ENCODE measurements around the gene SIPA1L3.

DNA sequence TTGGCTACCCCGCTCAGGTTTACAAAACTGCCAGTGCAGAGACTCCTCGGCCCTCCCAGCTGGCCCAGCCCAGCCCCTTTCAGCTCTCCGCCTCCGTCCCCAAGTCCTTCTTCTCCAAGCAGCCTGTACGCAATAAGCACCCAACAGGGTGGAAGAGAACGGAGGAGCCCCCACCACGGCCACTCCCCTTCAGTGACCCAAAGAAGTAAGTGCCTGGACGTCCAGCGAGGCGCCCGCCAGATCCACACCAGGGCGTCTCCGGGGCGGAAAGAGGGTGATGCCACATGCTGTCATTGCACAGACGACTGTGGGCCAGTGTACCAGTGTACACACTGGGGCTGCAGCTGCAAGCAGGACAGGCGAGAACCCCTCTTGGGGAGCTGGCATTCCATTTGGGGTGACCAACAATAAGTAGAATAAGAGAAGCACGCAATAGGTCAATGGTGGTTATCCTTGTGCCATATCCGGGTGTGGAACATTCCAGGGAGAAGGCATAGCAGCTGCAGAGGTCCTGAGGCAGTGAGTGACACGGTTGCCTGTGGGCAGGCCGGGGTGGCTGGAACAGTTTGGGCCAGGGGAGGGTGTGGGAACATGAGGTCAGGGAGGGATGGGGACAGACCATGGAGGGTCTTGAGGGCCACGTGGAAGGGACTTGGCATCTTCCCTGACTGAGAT lies 275.7 kb downstream of the SIPA1L3 start:
- TF ChIP-seq POLR2A (IDR thresholded peaks at IDR 0.05) = no peak
- TF ChIP-seq, protein P1, sequence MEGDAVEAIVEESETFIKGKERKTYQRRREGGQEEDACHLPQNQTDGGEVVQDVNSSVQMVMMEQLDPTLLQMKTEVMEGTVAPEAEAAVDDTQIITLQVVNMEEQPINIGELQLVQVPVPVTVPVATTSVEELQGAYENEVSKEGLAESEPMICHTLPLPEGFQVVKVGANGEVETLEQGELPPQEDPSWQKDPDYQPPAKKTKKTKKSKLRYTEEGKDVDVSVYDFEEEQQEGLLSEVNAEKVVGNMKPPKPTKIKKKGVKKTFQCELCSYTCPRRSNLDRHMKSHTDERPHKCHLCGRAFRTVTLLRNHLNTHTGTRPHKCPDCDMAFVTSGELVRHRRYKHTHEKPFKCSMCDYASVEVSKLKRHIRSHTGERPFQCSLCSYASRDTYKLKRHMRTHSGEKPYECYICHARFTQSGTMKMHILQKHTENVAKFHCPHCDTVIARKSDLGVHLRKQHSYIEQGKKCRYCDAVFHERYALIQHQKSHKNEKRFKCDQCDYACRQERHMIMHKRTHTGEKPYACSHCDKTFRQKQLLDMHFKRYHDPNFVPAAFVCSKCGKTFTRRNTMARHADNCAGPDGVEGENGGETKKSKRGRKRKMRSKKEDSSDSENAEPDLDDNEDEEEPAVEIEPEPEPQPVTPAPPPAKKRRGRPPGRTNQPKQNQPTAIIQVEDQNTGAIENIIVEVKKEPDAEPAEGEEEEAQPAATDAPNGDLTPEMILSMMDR (IDR thresholded peaks at IDR 0.05 in 4 of 5, conservative IDR thresholded peaks at IDR 0.05 in 1 of 5) = no peak
